Activated CD4-positive, alpha-beta T cell treated with anti-CD3 and anti-CD28 coated beads, Interleukin-2, amount 50 U/mL, for 16 hours (primary cell): ENCODE measurements around the gene SLC16A2.

Source experiments
- DNase-seq: peaks from one replicate; pipeline ENCODE4 v3.0.0-alpha.2; 2020

The SLC16A2 gene

GRCh38 chrX:74421036-74421739 lies at the start of gene SLC16A2:
SLC16A2 (plus strand) TSS chrX:74421493; CDS start chrX:74421638, 145 bp downstream.
- DNase-seq, result peak; percentile 3

- DNase-seq, result no peak
Observed at GRCh38 chrX:74372272-74372671, 49.0 kb upstream of the SLC16A2 start.

GRCh38 chrX:74377282-74377681 lies 44.0 kb upstream of the SLC16A2 start:
- DNase-seq, result no peak

DNA sequence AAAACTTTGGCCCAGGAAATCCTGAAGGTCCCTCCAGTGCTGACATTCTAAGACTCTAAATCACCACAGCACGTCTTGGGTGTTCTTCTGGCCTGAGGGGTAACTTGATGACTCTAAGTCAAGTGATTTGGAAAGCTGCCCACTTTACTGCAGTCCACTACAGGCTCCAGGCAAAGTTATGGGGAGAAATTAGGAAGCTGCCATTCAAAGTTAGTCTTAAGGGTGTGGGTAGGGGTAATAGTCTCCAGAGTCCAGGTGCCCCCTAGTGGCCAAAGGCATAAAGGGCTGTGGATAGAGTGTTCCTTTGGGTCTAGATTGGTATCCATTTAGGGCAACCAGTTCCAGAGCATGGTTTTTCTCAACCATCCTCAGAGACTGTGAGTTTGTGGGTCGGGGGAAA lies 38.7 kb upstream of the SLC16A2 start:
- peak; percentile 66 for DNase-seq

DNA sequence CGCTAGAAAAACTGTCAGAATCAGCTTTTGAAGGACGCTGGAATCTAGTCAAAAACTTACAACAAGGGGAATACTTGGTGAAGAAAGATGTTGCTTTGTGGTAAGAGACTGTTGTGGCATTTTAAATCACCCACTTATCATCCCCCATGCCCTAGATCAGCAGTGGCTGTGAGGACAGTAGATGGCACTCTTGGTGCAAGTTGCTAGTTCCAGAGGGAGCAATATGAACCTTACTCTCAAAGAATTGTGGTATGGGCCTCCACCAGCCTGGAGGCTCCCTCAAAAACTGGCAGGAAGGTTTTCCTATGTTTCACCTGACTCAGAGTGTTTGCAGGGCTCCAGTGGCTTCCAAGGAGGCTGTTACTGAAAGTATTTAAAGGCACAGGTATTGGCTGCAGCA lies 37.7 kb upstream of the SLC16A2 start:
- DNase-seq, result peak; percentile 17

DNA sequence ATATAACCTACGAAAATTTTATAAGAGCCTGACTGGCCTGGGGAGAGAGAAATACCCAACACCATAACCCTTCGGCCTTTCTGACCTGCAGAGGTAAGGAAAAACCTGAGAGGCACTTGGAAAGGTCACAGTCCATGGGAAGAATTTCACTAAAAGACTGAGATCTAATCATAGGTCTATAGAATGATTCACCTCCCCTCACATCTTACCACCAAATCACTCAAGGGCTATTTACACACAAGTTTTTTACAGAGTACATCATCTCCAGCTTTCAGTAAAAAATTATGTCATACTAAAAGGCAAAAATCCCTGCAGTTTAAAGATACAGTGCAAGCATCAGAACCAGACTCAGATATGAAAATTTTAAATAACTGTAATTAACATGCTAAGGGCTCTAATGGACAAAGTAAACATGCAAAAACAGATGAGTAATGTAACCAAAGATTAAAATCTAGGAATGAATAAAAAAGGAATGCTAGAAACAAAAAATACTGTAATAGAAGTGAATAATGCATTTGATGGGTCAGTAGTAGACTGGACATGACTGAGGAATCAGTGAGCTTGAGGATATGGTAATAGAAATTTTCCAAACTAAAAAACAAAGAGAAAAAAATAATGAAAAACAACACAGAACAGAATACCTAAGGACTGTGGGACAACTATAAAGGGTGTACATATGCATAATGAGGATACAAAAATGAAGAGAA lies 32.1 kb upstream of the SLC16A2 start:
- no peak for DNase-seq

- DNase-seq, result no peak
Observed at GRCh38 chrX:74395556-74395955, 25.7 kb upstream of the SLC16A2 start.

- DNase-seq, result no peak
Observed at GRCh38 chrX:74405973-74406489, 15.3 kb upstream of the SLC16A2 start.

GRCh38 chrX:74408304-74408703 lies 13.0 kb upstream of the SLC16A2 start:
- DNase-seq, result no peak

- DNase-seq, result no peak
Observed at GRCh38 chrX:74419864-74420195, 1.5 kb upstream of the SLC16A2 start.

DNA sequence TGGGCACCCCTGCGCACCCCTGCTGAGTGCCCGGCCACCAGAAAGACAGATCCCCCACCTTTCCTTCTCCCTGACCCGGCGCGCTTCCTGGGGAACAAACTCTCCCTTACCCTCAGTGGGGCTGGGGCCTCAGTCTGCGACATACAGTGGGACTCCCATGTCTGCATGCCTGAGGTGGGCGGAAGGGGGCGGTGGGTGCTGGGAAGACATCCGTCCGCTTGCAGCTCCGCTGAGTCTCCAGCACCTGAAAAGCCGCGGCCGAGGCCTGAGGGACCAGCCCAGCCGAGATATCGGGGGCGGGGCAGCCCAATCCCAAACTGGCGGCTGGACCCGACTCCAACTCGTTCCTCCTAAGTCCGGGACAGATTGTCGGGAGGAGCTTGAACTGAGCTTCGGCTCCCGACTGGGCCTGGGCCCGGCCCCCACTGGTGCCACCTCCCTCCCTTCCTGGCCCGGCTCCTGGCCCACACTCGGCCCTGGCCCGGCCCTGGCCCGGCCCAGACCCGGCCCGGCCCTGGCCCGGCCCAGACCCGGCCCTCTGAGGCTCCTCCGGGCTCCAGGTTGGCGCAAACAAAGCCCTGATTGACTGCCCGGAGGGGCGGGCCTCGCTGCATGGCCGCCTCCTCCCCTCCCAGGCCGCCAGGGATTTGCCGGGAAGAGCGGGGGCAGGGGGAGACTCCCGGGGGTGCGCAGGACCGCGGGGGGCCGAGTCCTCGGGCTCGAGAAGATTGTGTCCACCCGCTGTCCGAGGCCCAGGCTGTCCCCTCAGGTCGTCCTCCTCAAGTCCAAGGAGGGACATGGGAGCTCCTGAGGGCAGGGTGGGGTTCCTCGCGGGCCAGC lies 877 bp upstream of the SLC16A2 start:
- DNase-seq, result no peak

DNA sequence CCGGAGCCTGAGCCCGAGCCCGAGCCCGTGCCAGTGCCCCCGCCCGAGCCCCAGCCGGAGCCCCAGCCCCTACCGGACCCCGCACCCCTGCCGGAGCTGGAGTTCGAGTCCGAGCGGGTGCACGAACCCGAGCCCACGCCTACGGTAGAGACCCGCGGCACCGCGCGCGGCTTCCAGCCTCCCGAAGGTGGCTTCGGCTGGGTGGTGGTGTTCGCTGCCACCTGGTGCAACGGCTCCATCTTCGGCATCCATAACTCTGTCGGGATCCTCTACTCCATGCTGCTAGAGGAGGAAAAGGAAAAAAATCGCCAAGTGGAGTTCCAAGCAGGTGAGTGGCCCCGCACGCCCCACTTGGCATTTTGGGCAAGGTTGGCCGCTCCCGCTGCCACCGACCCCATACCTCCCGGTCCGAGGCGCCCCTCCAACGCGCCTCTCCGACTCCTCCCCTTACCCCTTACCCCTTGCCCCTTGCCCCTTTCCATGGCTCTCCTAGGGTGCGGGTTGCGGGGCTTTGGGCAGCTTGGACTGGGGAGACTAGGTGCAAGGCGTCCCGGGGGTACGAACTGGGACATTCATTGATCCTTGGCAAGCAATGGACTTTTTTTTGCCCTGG lies 553 bp downstream of the SLC16A2 start:
- DNase-seq, result no peak

DNA sequence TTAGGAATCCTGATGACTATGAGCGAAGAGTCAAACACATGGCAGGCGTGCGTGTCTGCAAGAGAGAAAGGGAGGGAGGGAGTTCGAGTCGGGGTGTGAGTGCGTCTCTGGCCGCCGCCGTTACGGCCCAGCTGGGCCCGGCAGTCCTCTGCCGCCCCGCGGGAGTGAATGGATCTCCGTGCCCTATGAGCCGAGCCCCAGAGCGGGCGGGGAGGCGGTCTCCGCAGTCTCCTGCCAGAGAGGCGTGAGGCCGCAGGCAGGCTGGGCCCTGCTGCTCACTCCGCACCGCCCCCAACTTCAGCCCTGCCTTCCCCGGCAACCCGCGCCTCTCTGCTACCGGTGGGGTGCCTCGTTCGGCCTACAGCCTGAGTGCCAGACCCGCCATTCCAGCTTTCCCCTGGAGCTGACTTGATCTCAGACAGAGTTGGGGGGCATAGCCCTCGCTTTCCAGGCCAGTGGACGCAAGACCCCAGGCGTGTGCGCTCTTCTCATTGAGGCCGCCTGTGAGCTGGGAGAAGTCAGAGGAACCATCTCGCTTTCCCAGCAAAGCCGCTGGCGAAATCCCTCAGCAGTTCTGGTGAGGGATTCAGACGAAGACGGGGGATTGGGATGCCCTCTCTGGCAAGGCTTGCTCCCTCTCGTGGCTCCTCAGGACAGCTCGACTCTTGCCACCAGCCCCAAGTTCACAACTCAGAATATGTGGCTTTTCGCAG lies 1.4 kb downstream of the SLC16A2 start:
- no peak for DNase-seq

GRCh38 chrX:74423289-74423998 lies 2.2 kb downstream of the SLC16A2 start:
- DNase-seq, result no peak

- DNase-seq, result no peak
Observed at GRCh38 chrX:74426071-74426470, 4.8 kb downstream of the SLC16A2 start.

DNA sequence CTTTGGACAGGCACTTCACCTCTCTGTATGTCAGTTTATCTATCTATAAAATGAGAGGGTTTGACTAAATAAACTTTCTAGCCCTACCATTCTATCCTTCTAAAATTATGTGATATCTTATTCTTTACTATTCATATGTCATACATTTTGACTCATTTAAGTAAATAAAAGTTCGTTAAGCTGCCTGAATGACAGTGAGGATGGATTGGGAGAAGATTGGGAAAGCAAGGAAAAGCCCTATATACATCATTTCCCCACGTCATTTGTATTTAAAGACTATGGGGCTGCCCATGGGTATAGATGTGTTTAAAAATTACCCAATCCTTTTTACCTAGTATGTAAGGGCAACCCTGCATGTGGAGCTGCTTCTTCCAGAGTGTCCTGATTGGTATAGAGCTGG lies 5.3 kb downstream of the SLC16A2 start:
- DNase-seq, result no peak

DNA sequence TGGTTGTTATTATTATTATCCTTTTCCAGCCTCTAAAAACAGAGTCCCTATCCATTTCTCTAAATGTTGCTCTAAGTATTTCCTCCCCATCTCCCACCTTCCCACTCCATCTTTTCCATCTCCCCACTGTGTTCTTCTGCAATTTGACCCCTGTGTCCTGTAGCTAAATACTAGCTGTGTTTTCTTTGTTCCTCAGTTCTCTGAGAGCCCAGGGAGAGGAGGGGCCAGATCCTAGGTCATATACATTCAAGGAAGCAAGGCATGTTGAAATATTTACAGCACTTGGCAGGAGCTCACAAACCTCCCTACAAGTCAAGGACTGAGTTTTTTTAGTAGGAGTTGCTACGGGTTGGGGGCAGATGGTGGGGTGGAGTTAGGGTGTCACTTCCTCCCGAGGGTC lies 10.5 kb downstream of the SLC16A2 start:
- DNase-seq, result no peak

- DNase-seq, result no peak
Observed at GRCh38 chrX:74434336-74434735, 13.0 kb downstream of the SLC16A2 start.

GRCh38 chrX:74437530-74437929 lies 16.2 kb downstream of the SLC16A2 start:
- DNase-seq, result no peak

DNA sequence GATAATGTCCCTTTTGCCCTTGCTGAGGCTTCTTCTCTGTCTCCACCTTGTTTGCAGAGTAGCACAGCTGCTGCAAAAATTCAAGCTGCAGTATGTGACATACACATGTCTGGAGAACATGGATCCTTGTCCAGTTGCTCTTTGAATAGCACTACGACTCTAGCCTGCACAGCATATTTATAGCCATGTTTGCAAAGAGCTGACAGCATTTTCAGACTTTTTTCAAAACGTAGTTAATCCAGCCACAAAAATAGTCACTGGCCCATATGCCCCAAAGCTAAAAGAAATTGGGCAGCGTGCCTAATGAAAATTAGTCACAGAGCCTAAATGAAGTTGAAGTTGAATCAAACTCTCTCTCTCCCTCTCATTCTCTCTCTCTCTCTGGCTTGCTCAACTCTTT lies 17.5 kb downstream of the SLC16A2 start:
- no peak for DNase-seq

DNA sequence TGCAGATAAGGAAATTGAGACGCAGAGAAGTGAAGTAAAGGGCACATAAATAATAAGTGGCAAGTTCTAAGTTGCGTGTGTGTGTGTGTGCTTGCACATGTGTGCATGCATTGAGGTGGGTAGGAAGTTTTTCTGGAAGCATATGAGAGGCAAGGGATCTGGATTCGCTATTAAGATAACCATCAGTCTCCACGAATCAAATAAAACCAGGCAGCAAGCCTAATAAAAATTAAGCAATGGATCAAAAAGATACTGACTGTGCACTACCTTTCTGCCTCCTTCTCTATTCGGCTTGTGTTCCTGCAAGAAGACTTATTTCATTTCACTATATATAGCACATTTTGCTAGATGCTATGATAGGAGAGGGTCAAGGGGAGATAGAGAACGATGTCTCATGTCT lies 23.8 kb downstream of the SLC16A2 start:
- DNase-seq, result no peak

DNA sequence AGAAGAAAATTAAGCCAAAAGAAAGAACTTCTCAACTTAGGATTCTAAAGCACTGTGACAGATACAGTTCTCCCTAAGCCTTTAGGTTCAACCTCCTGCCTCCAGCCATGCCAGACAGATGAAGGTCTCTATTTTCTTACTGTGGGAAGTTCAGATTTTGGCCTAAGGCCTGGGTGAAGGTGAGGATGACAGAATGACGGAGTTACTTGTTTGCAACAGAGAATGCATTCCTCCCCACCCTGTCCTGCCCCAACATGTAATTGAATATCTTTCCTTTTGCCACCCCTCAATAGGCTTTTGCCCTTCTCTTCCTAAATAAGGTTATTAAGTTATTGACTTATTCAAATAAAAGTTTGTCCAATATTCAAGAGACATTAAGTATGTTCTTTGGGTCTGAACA lies 25.6 kb downstream of the SLC16A2 start:
- DNase-seq, result no peak
